ENCODE measurements around the gene UPP2.

UPP2 gene

DNA sequence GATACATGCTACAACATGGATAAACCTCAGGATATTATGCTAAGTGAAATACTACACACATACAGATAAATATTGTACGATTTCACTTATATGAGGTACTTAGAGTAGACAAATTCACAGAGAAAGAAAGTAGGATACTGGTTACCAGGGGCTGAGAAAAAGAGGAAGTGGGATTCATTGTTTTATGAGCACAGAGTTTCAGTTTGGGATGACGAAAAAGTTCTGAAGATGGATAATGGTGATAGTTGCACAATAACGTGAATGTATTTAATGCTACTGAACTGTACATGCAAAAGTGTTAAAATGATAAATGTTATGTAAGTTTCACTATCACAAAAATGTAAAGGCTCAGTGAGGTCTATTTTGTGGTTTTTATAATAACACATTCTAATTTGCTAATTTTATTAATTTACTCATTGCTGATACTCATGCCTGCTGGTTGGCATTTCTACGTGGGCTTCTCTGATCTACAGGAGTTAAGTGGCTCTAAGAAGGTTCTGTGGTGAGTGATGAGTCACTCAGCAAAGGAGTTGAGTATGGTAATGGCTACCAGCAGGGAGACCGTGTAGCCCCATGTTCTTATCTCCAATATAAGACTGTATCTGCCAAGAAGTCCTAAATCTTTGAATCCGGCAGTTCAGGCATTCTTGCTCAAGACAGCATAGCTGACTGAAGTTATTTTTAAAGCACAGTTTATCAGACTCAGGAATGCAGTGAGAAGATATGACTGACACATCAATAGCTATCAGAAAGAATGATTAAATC is 41.1 kb downstream of the UPP2 start:
- no peak for DNase-seq

DNA sequence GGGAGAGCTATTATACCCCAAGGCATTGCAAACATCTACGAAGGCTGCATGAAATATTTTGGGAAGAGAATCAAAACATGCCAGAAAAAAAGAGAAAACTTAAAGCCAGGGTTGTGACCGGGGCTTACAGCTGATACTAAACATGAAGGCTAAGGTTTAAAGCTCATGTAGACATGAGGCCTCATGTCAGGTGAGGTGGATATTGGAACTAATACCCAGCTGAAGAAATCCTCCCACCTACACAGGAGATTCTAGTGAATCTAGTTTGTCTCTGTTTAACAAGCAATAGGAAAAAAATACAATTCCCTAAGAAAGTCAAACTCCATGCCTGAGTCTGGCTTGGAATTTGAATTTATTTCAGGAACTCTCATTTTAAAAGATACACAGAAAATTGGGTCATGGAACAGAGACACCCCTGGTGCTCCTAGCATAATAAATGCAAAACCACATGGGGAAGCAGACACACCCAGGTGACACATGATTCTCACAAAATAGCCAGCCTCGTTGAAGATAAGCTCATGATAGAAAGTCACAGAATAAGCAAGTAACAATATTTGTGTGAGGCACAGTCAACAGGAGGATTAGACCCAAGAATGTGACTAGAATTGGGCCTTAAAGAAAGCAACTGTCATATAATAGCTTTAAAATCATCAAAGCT is 42.2 kb downstream of the UPP2 start:
- no peak for DNase-seq

DNA sequence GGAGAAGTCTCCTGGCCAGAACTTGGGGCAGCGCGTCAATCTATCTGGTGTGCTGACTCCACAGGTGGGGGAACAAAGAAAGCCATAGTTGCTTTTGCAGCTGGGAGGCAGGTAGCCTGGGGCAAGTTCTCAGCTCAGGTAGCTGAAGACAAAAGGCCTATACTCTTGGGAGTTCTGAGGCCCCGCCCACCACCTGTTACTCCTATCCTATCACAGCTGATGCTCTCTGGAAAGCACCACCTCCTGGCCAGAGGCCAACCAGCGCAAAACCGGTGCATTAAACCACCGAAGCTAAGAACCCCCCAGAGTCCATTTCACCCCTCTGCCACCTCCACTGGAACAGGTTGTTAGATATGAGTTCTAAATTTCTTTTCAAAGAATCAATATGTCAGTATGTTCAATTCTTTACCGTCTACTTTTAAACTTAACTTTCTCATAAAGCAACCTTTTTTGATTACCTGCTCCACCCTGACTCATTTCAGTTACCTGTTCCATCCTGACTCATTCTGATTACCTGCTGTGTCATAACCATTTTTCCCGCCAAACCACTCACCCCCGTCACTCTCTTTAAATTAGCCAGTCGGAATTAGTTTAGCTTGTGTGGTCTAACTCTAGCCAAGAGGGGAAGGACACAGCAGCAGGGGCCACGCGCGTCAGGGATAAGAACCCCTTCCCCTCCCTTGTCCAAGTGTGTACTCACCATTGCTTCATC is 43.4 kb downstream of the UPP2 start:
- DNase-seq, result no peak

DNA sequence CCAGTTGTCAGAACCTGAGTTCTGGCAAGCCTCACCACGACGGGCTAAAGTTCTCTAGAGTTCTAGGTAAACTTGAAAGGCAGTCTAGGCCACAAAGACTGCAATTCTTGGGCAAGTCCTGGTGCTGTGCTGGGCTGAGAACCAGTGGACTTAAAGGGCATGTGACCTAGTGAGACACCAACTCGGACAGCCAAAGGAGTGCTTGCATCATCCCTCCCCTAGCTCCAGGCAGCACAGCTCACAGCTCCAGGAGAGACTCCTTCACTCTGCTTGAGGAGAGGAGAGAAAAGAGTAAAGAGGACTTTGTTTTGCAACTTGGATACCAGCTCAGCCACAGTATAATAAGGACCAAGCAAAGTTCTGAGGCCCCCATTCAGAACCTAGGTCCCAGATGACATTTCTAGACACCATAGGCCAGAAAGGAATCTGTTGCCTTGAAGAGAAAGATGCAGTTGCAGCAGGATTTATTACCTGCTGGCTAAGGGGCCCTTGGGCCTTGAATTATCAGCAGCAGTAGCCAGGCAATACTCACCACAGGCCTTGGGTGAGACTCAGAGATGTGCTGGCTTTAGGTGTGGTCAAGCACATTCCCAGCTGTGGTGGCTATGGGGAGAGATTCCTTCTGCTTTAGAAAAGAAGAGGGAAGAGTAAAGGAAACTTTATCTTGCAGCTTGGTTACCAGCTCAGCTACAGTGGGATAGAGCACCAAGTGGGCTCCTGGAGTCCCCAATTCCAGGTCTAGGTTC is 51.8 kb downstream of the UPP2 start:
- no peak for DNase-seq

DNA sequence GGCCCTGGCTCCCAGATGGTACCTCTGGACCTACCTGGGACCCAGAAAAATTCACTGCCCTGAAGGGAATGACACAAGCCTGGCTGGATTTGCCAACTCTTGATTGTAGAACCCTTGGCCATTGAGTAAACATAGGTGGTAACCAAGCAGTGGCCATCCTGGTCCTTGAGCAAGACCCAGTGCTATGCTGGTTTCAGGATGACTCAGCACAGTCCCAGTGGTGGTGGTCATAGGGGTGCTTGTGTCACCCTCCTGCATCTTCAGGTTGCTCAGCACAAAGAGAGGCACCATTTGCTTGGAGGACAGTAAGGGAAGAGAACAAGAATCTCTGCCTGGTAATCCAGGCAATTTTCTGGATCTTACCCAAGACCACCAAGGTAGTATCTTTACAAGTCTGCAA is 52.9 kb downstream of the UPP2 start:
- no peak for DNase-seq

DNA sequence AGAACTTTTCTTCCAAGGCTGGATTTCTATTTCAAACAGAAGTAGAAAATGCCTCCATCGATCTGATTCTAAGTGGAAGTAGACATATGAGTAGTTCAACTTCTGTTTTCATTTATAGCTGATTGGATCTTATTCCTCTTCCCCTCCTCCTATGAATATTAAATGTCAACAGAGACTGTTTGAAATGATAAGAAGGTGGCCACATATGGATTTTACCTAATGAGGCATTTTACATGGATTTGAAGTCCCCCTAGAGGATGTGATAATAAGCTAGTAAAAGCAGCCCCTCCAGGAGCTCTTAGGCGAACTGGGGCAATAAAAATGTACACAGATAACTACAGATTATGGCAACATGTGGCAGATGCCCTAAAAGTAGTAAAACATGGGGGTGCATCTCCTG is 71.0 kb downstream of the UPP2 start:
- DNase-seq, result no peak

DNA sequence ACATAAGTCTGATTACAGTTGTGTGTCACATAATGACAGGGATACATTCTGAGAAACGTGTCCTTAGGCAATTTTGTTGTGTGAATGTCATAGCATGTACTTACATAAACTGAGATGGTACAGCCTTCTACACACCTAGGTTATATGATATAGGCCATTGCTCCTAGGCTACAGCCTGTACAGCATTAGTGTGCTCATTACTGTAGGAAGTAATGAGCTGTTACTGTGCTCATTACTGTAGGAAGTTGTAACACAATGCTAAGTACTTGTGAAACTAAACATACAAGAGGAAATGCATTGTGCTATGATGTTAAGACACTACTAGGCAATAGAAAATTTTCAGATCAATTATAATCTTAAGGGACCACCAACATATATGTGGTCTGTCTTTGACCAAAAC is 72.8 kb downstream of the UPP2 start:
- DNase-seq, result no peak

DNA sequence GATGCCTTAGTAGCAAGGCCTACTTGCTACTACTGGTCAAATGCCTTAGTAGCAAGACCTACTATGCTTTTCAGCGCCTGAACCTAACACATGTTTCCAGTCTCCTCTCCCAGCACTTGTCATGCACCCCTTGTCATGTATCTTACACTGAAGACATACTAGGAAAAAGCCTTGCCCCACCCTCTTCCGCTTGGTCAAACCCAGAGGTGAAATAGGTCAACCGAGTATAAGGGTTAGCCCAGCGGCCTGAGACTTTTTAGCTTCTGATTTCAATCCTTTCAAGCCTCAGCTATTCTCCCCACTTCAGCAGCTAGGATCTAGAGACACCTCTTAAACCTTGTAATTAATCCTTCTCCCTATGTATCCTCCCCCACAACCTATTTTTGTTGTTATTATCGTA is 73.3 kb downstream of the UPP2 start:
- DNase-seq, result no peak

DNA sequence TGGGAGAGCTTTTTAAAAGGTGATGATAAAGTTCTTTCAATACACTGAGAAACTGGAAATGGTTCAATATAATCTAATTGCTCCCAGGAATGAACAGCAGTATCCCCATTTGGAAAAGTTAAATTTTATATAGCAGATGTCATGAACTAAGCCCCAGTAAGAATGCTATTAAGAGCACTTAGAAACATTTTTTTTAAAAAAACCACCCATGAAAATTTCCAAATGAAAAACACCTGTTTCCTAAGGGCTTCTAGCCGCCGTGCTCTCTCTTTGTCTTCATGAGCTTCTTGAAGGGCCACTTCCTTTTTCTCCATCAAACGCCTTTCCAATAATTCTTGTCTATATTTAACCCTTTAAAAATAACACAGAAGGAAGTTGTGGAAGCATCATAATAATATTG is 77.0 kb downstream of the UPP2 start:
- no peak for DNase-seq

DNA sequence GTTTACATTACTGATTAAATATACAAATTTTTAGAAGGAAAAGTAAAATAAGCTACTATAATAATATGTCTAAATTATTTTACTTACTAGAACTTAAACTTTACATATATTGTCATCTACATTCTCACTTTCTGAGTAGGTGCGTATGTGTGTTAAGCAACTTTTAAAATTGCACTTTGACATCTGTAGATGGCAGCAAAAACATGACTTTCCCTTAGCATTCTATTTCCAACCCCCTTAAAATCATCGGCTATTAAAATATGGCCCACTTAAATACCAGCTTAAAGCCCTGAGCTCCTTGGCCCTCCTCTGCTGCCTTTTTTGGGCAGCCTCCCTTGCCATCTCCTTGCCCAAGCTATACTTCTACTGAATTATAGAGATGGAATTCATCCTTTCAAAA is 78.0 kb downstream of the UPP2 start:
- DNase-seq, result no peak

DNA sequence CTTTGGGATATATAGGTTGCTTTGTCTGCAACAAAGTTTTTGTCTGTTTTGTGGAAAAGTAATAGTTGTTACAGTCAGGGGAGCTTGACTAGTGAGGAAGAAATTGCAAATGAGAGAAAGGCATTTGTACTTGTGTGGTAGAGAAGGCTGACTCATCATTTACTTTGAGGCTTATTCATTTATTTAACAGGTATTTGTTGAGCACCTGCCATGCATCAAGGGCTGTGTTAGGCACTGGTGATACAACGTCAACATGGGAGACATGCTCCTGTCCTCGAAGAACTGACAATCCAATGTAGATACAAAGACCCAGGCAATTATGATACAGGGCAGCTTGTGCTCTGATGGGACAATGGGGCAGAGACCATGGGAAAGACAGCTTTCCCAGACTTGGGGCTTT is 79.5 kb downstream of the UPP2 start:
- DNase-seq, result no peak

DNA sequence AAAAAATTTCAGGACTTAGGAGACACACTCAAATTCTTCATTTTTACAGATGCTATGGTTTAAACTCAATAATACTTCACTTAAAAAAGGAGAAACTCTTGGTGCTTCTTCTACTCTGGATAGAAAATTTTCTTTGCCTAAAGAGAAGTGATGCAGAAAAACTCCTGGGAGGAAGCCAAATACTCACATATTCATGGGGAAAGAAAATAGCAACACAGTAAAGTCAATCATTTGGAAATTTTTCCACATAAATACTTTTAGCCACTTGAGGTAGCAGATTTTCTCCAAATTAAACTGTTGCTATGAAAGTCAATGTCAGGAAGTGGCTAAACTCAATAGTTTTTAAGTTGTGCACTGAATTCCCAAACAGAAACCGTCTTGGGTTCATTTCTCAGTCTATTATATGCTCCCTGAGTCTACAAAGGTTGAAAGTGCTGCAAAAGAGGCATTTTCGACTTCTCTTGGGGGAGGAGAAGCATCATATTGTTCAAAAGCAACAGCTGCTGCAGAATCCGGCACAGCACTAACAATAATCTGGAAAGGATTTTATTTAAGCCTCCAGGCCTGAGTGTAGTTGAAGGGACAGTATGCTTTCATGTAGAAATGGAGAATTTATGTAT is 81.1 kb downstream of the UPP2 start:
- no peak for DNase-seq

DNA sequence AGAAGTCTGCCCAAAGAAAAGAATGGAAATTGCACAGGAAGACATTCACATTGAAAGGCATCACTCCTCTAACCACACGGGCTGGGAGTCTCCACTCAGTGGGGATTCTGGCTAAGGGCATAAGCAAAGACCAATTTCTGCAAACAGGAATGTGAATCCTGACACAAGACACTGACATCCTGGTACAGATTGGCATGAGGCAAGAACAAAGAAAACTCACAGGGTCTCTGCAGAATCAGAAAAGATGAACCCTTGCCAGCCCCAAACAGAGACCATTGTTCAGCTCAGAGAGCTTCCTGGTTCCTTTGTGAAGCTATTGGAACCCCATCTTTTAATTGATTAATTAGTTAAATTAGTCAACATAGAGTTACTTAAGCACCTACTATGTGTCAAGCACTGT is 82.3 kb downstream of the UPP2 start:
- DNase-seq, result no peak

DNA sequence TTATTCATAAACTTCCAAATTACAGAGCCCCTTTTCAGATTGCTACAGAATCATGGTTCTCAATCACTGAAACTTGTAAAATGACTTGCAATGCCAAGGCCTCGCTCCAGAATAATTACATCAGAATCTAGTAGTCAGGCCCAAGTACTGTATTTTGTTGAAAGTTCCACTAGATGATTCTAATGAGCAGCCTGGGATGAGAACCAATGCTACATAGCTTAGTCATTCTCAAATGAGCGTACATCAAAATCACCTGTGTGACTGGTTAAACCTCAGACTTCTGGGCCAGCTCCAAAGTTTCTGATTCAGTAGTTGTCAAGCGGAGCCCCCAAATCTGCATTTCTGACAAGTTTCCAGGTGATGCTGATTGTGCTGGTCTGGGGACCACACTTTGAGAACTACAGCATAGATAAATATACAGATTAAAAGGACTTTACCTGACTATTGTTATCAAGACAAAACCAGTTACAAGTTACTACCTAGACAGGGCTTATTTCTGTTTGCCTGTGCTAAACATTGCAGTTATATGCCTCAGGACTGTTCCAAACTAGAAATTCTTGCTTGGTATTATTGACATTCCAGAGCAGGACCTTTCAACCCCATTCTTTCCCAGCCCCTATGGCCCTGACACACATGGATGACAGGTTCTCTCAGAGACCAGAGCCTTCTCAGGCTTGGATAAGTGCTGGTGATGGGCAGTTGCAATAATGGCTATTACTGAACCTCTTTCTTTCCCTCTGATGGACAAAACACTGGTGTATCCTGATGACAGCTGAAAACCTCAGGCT is 83.1 kb downstream of the UPP2 start:
- DNase-seq, result no peak

Data from NCI-H1105 (cell line).